ENCODE measurements around the gene SOX15.
A peak's percentile ranks its signal among the peaks of the same experiment; 100 is the strongest.

Gene SOX15

GRCh38 chr17:7577327-7578199 is 12.3 kb downstream of the SOX15 start:
- peaks cover 4 to 6% of the 10 kb centered on the region in 2 donors for H3K27me3 Mint-ChIP-seq
- H3K9me3 Mint-ChIP-seq: peaks cover 1 to 3% of the 10 kb centered on the region in 2 donors
- H3K4me3 Mint-ChIP-seq: peak overlapping the region in 1 of 2 donors; percentile 44
- peak overlapping the region; percentile 100 for H3K27ac Mint-ChIP-seq
- H3K4me1 Mint-ChIP-seq: peaks cover 58 to 92% of the 10 kb centered on the region in 2 donors
- no peak for ATAC-seq (replicated peaks)
- H3K36me3 Mint-ChIP-seq: peaks cover 78 to 95% of the 10 kb centered on the region in 2 donors
- DNase-seq: no peak

- Mint-ChIP-seq H3K27me3 (peaks cover 5 to 7% of the 10 kb centered on the region in 2 donors), H3K4me3 (peak overlapping the region; percentile 8 to 53), H3K36me3 (peaks cover 78 to 96% of the 10 kb centered on the region in 2 donors), H3K4me1 (peaks cover 52 to 90% of the 10 kb centered on the region in 2 donors), H3K27ac (peak overlapping the region; percentile 100), H3K9me3 (peaks cover 1 to 3% of the 10 kb centered on the region in 2 donors)
- ATAC-seq (replicated peaks): no peak
- no peak for DNase-seq
These were observed 13.4 kb downstream of the SOX15 start for GRCh38 chr17:7576432-7576937.

GRCh38 chr17:7575959-7576358 is 13.9 kb downstream of the SOX15 start:
- Mint-ChIP-seq H3K9me3 (peaks cover 1 to 3% of the 10 kb centered on the region in 2 donors), H3K27ac (peak overlapping the region; percentile 100), H3K4me1 (peaks cover 50 to 90% of the 10 kb centered on the region in 2 donors), H3K27me3 (peaks cover 5 to 7% of the 10 kb centered on the region in 2 donors), H3K4me3 (peak overlapping the region; percentile 16 to 99), H3K36me3 (peaks cover 79 to 96% of the 10 kb centered on the region in 2 donors)
- no peak for DNase-seq
- ATAC-seq (replicated peaks): no peak

GRCh38 chr17:7575481-7575883 is 14.4 kb downstream of the SOX15 start:
- ATAC-seq (replicated peaks) (no peak), DNase-seq (no peak)
- H3K9me3 Mint-ChIP-seq: peaks cover 1 to 3% of the 10 kb centered on the region in 2 donors
- H3K4me1 Mint-ChIP-seq: peaks cover 48 to 90% of the 10 kb centered on the region in 2 donors
- peaks cover 5 to 7% of the 10 kb centered on the region in 2 donors for H3K27me3 Mint-ChIP-seq
- H3K27ac Mint-ChIP-seq: peak overlapping the region; percentile 100
- H3K36me3 Mint-ChIP-seq: peaks cover 79 to 96% of the 10 kb centered on the region in 2 donors
- peak overlapping the region; percentile 98 to 99 for H3K4me3 Mint-ChIP-seq

GRCh38 chr17:7574176-7574953 is 15.5 kb downstream of the SOX15 start:
- H3K9me3 Mint-ChIP-seq: peaks cover 1 to 3% of the 10 kb centered on the region in 2 donors
- H3K4me3 Mint-ChIP-seq: peak overlapping the region; percentile 98 to 99
- peaks cover 38 to 89% of the 10 kb centered on the region in 2 donors for H3K4me1 Mint-ChIP-seq
- ATAC-seq (replicated peaks) (no peak), DNase-seq (no peak)
- H3K27ac Mint-ChIP-seq: peak overlapping the region; percentile 100
- peaks cover 5 to 7% of the 10 kb centered on the region in 2 donors for H3K27me3 Mint-ChIP-seq
- peaks cover 79 to 96% of the 10 kb centered on the region in 2 donors for H3K36me3 Mint-ChIP-seq

- peaks cover 31 to 81% of the 10 kb centered on the region in 2 donors for H3K4me1 Mint-ChIP-seq
- H3K4me3 Mint-ChIP-seq: peak overlapping the region; percentile 98 to 99
- H3K9me3 Mint-ChIP-seq: peaks cover 1 to 3% of the 10 kb centered on the region in 2 donors
- peak overlapping the region; percentile 100 for H3K27ac Mint-ChIP-seq
- DNase-seq: peak; percentile 77
- H3K27me3 Mint-ChIP-seq: peaks cover 5 to 7% of the 10 kb centered on the region in 2 donors
- peaks cover 77 to 96% of the 10 kb centered on the region in 2 donors for H3K36me3 Mint-ChIP-seq
- peak; percentile 40 to 50 for ATAC-seq (replicated peaks)
These were observed 16.4 kb downstream of the SOX15 start for GRCh38 chr17:7573324-7574080.

- H3K27me3 Mint-ChIP-seq: peaks cover 5 to 7% of the 10 kb centered on the region in 2 donors
- H3K4me1 Mint-ChIP-seq: peaks cover 28 to 75% of the 10 kb centered on the region in 2 donors
- H3K9me3 Mint-ChIP-seq: peaks cover 1 to 3% of the 10 kb centered on the region in 2 donors
- DNase-seq (peak; percentile 100), ATAC-seq (replicated peaks) (peak; percentile 89 to 93)
- peak overlapping the region; percentile 98 to 99 for H3K4me3 Mint-ChIP-seq
- peaks cover 73 to 89% of the 10 kb centered on the region in 2 donors for H3K36me3 Mint-ChIP-seq
- H3K27ac Mint-ChIP-seq: peak overlapping the region; percentile 100
These were observed 17.1 kb downstream of the SOX15 start for GRCh38 chr17:7572588-7573323.

- ATAC-seq (replicated peaks): no peak
- peak overlapping the region; percentile 98 to 99 for H3K4me3 Mint-ChIP-seq
- no peak for DNase-seq
- peaks cover 5 to 7% of the 10 kb centered on the region in 2 donors for H3K27me3 Mint-ChIP-seq
- peak overlapping the region; percentile 100 for H3K27ac Mint-ChIP-seq
- peaks cover 73 to 90% of the 10 kb centered on the region in 2 donors for H3K36me3 Mint-ChIP-seq
- H3K4me1 Mint-ChIP-seq: peaks cover 24 to 75% of the 10 kb centered on the region in 2 donors
- peaks cover 1 to 3% of the 10 kb centered on the region in 2 donors for H3K9me3 Mint-ChIP-seq
These were observed 17.6 kb downstream of the SOX15 start for GRCh38 chr17:7572338-7572587.

GRCh38 chr17:7570351-7570750 is 19.5 kb downstream of the SOX15 start:
- peak overlapping the region in 1 of 2 donors; percentile 70 for H3K4me3 Mint-ChIP-seq
- DNase-seq (no peak), ATAC-seq (replicated peaks) (no peak)
- peaks cover 5 to 7% of the 10 kb centered on the region in 2 donors for H3K27me3 Mint-ChIP-seq
- H3K4me1 Mint-ChIP-seq: peaks cover 16 to 57% of the 10 kb centered on the region in 2 donors
- H3K36me3 Mint-ChIP-seq: peaks cover 70 to 84% of the 10 kb centered on the region in 2 donors
- peaks cover 1 to 3% of the 10 kb centered on the region in 2 donors for H3K9me3 Mint-ChIP-seq
- H3K27ac Mint-ChIP-seq: peak overlapping the region; percentile 32

- Mint-ChIP-seq H3K4me3 (no peak overlapping the region), H3K27me3 (peaks cover 5 to 7% of the 10 kb centered on the region in 2 donors)
These were observed 20.3 kb downstream of the SOX15 start for GRCh38 chr17:7569571-7569970.

GRCh38 chr17:7563115-7563869 is 26.6 kb downstream of the SOX15 start:
- Mint-ChIP-seq H3K27ac (peak overlapping the region; percentile 99), H3K9me3 (no peaks in the 10 kb centered on the region), H3K36me3 (peaks cover 36 to 48% of the 10 kb centered on the region in 2 donors), H3K4me1 (peaks cover 38 to 53% of the 10 kb centered on the region in 2 donors), H3K4me3 (peak overlapping the region; percentile 93 to 98), H3K27me3 (no peaks in the 10 kb centered on the region)
- DNase-seq: no peak
- no peak for ATAC-seq (replicated peaks)

More at GRCh38 chr17:7569571-7569970, 20.3 kb downstream of the SOX15 start:
- ATAC-seq (replicated peaks) (no peak), DNase-seq (no peak)
- Mint-ChIP-seq H3K9me3 (peaks cover 1 to 3% of the 10 kb centered on the region in 2 donors), H3K36me3 (peaks cover 69 to 81% of the 10 kb centered on the region in 2 donors), H3K4me1 (peaks cover 15 to 51% of the 10 kb centered on the region in 2 donors), H3K27ac (no peak overlapping the region)

- Mint-ChIP-seq H3K9me3 (no peaks in the 10 kb centered on the region), H3K27me3 (no peaks in the 10 kb centered on the region), H3K27ac (peak overlapping the region; percentile 99), H3K4me1 (peaks cover 46 to 57% of the 10 kb centered on the region in 2 donors), H3K4me3 (peak overlapping the region; percentile 93 to 98), H3K36me3 (peaks cover 30 to 43% of the 10 kb centered on the region in 2 donors)
- DNase-seq (no peak), ATAC-seq (replicated peaks) (peak; percentile 9 to 12)
These were observed 27.7 kb downstream of the SOX15 start for GRCh38 chr17:7562208-7562605.

Measured in stimulated activated naive B cell treated with anti-CD40 and anti-IgM and Interleukin-4, amounts not matched to agents 10 μg/mL and 1 μg/mL and 100 μg/mL, for 72 hours (primary cell).